Medulla oblongata (tissue), 1 donor: ENCODE measurements around the gene IFNGR2.
"Not testable (repeated sequence)": the region's sequence is repeated elsewhere in the genome, so short reads cannot be mapped to it uniquely, and the experiment has no call there.

Source experiments
- DNase-seq: peaks from one replicate; pipeline ENCODE4 v3.0.0-alpha.2; 2015; ENCODE audit errors: extremely low spot score

The IFNGR2 gene

DNA sequence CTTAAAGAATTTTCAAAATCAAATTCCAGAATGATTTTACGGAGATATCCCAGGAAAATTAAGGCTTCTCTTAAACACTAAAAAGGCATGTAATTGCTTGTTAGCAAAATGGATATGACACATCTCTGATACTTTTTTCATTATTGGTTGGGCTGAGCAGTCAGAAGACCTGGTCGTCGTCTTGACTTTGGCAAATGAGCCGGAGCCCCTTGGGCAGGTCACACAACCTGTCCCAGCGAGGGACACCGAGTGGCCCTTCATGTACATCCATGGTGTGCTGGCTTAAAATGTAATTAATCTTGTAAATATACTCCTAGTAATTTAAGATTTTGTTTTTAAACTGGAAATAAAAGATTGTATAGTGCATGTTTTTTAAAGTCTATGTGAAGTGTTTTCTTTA lies 33.9 kb downstream of the IFNGR2 start:
- DNase-seq, result no peak

DNA sequence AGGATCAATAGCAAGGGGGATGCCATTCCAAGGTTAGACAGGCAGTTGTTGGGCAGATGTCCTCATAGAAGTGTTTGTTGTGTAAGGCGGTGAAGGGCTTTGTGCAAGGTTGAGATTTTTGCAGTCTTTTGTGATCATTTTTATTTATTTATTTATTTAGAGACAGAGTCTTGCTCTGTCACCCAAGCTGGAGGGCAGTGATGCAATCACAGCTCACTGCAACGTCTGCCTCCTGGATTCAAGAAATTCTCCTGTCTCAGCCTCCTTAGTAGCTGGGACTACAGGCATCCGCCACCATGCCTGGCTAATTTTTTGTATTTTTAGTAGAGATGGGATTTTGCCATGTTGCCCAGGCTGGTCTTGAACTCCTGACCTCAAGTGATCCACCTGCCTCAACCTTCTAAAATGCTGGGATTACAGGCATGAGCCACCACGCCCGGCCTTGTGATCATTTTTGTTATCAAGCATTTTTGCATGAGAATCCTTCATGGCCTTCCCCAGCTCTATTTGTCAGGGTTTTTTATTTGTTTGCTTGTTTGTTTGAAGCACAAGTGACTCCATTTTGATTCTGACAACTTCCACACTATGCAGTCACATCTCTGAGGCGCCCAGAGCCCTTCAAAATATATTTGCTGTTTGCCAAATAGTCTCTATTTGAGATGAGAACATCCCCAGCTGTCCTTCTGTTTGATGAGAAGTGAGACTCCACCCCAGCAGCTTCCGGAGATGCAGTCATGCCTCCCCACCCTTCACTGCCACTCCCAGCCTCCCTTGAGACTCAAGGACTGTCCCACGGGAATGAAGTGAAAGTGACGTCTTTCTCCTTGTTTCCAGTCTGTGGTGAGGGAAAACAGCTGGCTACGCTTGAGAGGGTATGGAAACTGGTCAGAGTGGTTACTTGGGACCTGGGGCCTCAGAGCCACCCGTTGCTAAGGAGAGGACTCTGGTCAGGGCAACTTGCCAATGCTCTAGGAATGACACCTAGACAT lies 38.6 kb downstream of the IFNGR2 start:
- DNase-seq, result no peak

GRCh38 chr21:33443194-33443593 lies 40.0 kb downstream of the IFNGR2 start:
- DNase-seq, result no peak

- no peak for DNase-seq
Measured at GRCh38 chr21:33444499-33444898, 41.3 kb downstream of the IFNGR2 start.

- DNase-seq, result not testable (repeated sequence)
Measured at GRCh38 chr21:33446620-33447019, 43.4 kb downstream of the IFNGR2 start.

GRCh38 chr21:33449616-33450015 lies 46.4 kb downstream of the IFNGR2 start:
- DNase-seq, result no peak

DNA sequence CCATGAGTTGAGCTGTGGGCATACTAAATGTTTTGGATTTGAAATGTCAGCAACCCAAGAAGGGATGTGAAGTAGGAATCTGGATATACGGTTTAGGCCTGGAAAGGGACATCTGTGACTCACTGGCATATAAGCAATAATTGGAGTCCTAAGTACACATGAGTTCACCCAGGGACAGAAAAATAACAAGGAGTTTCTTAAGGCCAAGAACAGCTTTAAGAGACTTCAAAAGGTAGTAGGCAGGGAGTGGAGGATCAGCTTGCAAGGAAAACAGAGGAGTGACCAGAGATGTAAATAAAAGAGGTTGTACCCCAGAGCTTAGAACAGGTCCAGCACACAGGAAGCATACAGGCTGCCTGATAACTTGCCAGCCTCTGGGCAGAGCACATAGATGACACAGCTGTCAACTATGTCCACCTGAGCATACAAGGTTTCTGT lies 48.4 kb downstream of the IFNGR2 start:
- no peak for DNase-seq

DNA sequence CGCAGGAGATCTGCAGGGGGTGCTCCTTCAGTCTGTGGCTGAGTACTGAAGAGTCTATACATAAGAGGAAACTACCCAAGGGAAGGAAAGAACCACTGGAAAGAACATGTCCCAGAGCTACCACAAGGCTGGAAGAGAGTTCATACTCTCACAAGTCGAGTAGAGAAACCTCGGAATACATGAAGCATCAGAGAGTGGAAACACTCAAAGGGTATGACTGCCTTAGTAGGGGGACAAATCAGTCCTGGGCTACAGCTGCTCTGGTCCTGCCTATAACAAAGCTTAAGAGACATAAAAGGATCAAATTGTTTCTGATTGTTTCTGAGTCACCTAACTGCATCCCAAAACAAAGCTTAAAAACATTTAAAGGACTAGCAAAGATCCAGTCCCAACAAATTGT lies 49.1 kb downstream of the IFNGR2 start:
- DNase-seq, result no peak

- no peak for DNase-seq
Measured at GRCh38 chr21:33455686-33456446, 52.7 kb downstream of the IFNGR2 start.

DNA sequence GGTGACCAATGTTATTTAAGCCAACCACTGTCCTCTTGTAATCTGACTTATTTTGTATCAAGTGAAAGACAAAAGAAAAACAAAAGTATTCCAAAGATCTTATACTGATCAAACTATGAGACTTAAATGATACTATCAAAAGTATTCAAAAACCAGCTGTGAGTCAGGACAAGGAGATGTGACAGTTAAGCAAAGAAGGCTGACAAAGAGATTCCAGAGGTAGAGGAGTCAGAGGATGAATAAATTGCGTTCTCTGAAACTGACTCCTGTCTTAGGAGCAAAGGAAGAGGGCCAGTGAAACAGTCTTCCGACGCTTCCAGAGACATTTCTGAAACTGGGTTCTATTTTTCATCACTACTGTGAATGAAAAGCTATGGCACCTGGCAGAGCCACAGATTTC lies 55.6 kb downstream of the IFNGR2 start:
- no peak for DNase-seq

DNA sequence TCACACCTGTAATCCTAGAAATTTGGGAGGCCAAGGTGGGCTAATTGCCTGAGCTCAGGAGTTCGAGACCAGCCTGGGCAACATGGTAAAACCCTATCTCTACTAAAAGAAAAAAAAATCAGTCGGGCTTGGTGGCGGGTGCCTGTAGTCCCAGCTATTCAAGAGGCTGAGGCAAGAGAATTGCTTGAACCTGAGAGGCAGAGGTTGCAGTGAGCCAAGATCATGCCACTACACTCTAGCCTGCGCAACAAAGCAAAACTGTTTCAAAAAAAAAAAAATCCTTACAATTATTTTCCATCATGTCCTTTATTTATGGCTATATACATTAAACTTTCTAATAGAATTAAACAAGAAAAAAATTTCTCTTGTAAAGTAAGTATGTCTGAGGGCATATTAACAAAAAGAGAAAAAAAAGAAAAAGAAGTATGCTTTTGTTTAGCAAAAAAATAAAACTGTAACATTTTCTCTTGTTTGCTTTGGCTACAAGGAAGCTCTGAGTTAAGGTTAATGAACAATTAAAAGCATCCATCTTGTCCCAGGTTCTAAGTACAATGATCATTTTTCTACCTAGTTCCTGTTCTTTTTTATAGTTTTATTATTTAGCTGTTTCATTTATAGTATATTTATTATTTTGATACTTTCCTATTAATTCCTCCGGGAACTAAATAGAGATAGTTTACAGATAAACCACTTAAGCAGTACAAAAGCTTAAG lies 58.5 kb downstream of the IFNGR2 start:
- DNase-seq, result no peak

- not testable (repeated sequence) for DNase-seq
Measured at GRCh38 chr21:33469183-33469582, 66.0 kb downstream of the IFNGR2 start.

DNA sequence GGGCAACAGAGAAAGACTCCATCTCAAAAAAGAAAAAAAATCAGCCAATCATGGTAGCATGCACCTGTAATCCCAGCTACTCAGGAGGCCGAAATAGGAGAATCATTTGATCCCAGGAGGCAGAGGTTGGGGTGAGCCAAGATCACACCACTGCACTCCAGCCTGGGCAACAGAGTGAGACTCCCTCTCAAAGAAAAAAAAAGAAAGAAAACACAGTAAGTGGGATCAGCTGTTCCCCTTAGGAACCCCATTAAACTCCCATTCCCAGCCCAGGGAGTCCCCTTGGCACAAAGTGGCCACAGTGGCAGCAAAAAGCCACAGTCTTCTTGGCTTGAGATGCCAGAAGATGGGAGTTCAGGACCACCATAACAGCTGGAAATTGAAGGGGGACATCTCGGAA lies 67.5 kb downstream of the IFNGR2 start:
- DNase-seq, result no peak

DNA sequence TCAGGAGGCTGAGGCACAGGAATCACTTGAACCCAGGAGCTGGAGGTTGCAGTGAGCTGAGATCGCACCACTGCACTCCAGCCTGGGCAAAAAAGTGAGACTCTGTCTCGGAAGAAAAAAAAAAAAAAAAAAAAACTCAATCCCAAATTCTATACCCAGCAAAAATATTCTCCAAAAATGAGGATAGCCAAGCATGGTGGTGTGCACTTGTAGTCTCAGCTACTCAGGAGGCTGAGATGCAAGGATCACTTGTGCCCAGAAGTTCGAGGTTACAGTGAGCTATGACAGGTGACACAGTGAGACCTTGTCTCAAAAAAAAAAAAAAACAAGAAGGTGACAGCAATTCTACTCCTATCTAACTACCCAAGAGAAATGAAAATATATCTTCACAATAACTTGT lies 70.1 kb downstream of the IFNGR2 start:
- no peak for DNase-seq

- DNase-seq, result no peak
Measured at GRCh38 chr21:33477066-33477465, 73.9 kb downstream of the IFNGR2 start.

DNA sequence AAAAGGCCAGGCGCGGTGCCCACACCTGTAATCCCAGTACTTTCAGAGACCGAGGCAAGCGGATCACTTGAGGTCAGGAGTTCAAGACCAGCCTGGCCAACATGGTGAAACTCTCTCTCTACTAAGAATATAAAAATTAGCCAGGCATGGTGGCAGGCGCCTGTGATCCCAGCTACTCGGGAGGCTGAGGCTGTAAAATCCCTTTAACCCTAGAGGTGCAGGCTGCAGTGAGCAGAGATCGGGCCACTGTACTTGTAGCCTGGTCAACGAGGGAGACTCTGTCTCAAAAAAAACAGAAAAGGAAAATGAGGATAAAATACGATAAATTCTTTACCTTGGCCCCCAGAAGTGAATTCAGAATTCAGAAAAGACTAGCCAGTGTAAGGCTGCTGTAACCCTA lies 75.0 kb downstream of the IFNGR2 start:
- DNase-seq, result no peak

- DNase-seq, result peak; percentile 28
Measured at GRCh38 chr21:33478935-33479678, 75.9 kb downstream of the IFNGR2 start.

DNA sequence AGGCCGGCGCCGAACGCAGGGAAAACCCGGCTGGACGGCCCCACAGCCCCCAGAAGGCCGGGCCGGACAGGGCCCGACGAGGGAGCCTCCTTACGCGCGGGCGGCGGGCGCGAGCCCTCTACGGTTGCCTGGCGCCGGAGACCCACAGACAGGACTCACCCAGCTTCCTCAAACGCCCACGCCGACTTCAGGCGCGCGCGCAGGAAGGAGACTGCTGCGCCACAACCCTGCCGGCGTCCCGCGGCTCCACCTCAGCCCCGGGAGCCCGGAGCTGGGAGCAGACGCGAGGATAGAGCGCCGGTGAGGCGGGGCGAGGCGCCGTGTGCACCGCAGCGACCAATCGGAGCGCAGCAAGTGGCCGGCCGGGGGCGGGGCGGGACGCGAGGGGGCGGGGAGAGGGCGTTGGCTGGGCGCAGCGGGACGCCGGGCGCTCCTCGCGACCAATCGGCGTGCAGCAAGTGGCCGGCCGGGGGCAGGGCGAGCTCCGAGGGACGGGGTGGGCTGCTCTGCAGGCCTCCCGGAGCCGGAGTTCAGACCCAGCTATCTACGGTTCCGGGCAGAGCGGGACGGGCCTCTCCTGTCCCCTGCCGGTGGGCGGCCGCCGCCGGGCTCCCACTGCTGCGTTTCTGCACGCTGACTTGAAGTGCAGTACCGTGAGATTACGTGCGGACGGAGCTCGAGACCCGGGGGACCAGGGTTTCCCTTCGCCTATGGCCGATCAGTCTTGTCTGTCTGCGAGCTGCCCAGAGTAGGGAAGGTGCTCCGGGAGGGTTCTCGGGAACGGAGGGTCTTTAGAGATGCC lies 76.7 kb downstream of the IFNGR2 start, which contains the start of gene TMEM50B:
TSS of gene TMEM50B (minus strand) at position 296 of the 802 bp plus-strand sequence. CDS start 11,089 bp downstream, outside the sequence.
- DNase-seq, result peak; percentile 96

GRCh38 chr21:33480481-33481103 lies 77.4 kb downstream of the IFNGR2 start:
- no peak for DNase-seq
